HG03175 (cell line): ENCODE measurements around the gene COL15A1.

Source experiments
- ATAC-seq: cut with Tn5 transposase; IDR thresholded peaks from one replicate; pipeline ENCODE4 v1.9.1; 2021; ENCODE audit warnings: mild to moderate bottlenecking, moderate library complexity; ENCODE audit not compliant: unreplicated experiment

The COL15A1 gene

GRCh38 chr9:99030610-99031109, 87.0 kb downstream of the COL15A1 start:
- no peak for ATAC-seq

DNA sequence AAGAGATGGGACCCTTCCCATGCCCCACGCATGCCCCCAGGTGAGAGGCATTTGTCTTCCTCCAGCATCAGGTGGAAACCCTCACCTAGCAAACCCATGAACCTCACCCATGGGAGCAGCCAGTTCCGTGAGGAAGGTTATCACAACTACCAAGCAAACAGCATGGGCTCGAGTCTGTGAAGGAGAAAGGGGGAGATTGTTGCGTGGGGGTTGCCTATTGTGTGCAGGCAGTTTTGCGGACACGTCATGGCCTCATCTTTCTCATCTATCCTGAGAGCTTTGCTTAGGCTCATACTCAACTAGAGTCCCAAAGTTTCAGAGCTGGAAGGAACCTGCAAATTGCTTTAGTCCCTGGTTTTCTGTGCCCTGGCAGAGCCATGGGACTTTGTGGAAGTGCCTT, 87.6 kb downstream of the COL15A1 start:
- no peak for ATAC-seq

- ATAC-seq: no peak
Observed at GRCh38 chr9:99031994-99032393, 88.3 kb downstream of the COL15A1 start.

- peak; percentile 42 for ATAC-seq
Observed at GRCh38 chr9:99034149-99034548, 90.4 kb downstream of the COL15A1 start.

DNA sequence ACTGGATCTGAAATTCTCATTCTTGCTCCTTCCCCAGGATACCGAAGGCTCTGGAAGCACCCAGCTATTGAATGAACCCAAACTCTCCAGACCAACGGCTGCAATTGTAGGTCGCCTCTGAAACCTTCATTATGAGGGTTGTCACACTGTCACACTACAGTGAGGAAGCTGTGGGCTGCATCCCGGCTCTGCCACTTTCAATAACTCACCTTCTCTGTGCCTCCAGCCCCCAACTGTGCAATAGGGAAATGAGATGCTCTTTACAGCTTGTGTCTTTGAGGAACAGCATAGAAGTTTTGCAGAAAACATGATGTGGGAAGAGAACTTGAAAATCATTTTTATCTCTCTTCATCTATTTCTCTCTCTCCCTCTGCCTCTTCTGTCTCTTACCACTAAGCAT, 91.6 kb downstream of the COL15A1 start:
- no peak for ATAC-seq

GRCh38 chr9:99037769-99038483, 94.2 kb downstream of the COL15A1 start:
- ATAC-seq: no peak

DNA sequence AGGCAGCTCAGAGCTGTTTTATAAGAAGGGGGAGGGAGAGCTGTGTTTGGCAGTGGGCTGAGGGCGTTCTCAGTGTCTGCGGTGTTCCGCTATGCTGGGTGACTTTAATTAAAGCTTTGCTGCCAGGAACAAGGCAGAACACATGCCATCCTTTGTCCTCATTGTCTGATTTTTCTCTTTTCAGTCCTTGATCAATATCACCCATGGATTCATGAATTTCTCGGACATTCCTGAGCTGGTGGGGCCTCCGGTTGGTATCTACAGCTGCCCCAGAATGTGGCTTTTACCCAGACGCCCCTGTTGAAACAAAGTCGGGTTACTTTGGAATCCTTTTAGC, 94.7 kb downstream of the COL15A1 start:
- no peak for ATAC-seq

DNA sequence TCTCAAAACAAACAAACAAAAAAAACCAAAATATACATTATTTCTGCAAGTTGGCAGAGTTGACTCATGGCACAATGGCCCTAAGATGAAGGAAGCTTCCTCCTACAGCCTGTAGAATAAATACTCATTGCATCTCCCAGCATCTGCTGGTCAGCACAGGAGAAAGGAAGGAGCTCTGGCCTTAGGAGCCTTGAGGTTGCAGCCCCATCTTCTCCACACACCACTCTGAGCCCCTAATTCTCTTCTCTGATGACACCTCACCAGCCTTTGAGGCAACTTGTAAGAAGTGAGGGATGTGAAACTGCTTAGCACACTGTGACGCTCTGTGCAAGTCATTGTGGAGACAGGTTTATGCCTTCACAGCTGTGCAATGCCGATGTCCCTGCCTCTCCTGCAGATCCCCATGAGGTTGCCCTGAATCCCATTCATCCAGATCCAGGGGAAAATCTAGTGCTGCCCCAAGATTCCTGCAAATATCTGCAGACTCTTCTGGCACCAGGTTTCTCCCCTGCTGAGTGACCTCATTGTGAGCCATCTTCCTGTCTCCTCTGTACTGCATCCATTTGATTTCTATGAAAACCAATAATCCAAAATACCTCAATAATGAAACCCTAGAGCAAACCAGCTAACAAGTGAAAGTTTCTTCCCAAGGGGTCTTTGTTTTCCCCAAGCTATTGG, 95.9 kb downstream of the COL15A1 start:
- ATAC-seq: peak; percentile 73

DNA sequence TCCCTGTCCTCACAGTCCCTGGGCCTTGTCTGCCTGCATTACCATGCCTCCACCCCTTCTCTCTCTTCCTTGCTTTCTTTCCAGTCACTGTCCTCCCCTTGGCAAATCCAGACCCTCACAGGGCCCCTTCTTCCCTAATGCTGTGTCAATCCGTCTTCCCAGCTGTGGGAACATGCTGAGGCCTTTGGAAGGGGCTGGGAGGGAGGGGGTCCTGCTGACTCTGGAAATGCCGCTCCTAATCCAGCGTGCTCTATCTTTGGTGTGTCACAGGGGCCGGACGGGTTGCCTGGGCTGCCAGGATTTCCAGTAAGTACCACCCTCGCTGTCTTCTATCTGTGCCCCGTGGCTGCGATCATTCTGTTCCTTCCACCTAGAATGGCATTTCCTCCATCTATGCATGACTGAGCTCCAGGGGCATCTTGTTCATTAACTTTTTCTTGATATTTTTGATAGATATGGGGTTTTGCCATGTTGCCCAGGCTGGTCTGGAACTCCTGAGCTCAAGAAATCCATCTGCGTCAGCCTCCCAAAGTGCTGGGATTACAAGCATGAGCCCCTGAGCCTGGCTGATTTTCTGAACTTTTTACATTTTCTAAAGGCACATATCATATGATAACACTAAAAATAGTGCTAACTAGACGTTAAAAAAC, 96.7 kb downstream of the COL15A1 start:
- ATAC-seq: no peak

GRCh38 chr9:99040911-99041582, 97.3 kb downstream of the COL15A1 start:
- ATAC-seq: no peak

- no peak for ATAC-seq
Observed at GRCh38 chr9:99041618-99042017, 97.9 kb downstream of the COL15A1 start.

GRCh38 chr9:99042620-99043019, 98.9 kb downstream of the COL15A1 start:
- no peak for ATAC-seq

DNA sequence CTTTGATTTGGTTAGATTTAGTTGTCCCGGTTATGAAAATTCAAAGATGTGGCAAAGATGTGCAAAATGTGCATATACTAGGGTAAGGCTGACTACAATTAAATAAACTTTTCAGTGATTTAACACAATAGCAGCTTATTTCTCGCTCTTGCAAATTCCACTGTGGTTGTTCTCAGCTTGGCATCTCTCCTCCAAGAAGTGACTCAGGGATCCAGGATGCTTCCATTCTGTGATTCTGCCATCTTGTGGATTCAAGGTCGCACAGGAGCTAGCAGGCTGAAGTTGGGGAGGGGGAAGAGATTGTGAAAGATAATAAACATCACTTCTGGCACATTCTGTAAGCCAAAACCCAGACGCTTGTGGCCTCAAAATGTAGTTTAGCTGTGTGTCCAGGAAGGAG, 101.1 kb downstream of the COL15A1 start:
- ATAC-seq: no peak

- ATAC-seq: no peak
Observed at GRCh38 chr9:99046068-99046467, 102.4 kb downstream of the COL15A1 start.

DNA sequence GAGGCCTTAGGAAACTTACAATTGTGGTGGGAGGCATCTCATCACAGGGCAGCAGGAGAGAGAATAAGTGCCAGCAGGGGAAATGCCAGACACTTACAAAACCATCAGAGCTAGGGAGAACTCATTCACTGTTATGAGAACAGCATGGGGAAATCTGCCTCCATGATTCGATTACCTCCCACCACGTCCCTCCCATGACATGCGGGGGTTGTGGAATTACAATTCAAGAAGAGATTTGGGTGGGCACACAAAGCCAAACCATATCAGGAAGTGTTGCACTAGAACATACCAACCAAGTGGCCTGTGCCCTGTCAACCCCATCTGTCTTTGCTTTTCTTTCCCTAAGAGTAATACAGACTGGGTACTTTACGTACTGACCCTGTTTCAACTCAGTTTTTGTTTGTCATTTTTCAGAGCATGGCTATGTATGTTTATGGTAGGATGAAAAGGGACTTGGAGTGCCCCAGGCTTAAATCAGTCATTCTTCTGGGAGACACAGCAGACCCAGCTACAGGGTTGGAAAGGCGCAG, 102.9 kb downstream of the COL15A1 start:
- no peak for ATAC-seq

DNA sequence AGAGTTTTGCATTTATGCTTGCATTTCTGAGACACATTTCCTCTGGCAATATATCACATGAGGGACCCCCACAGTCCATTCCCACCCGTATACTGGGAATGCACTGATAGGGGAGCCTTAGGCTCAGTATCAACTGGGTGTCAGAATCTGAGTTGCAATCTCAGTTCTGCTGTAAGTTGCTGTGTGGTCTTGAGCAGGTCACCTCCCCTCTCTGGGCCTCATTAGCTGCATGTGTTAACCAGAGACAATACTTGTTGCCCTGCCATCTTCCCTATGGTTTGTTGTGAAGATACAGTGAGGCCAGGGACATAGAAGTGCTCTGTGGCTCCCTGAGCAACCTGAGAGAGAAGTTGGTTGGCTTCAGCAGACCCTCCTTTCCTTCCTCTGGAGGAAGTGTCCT, 105.5 kb downstream of the COL15A1 start:
- no peak for ATAC-seq

- ATAC-seq: no peak
Observed at GRCh38 chr9:99049641-99050040, 105.9 kb downstream of the COL15A1 start.

DNA sequence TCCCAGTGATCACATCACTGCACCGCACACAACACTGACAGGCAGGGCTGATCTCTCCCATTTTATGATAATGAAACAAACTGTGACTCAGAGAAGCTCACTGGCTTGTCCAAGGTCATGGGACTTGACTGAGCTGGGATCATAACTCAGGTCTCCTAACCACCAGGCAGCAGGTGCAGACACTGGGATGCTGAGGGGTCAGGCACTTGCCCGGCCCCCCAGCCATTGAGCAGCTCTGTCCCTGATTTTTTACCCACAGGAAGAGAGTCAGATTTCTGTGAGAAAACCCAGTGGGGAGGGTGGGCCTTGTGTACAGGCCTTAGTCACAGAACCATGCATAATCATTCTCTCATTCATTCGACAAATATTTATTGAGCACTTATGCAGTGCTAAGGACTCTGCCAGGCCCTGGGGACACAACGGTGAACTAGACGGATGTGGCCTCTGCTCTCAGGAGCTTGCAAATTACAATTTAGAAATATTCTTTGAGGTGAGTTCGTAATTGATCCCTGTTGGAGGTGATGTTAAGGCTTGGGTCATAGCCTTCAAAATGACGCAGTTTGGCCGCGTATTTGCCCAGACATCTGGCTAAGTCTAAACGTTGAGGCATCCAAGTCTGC, 106.7 kb downstream of the COL15A1 start:
- no peak for ATAC-seq

DNA sequence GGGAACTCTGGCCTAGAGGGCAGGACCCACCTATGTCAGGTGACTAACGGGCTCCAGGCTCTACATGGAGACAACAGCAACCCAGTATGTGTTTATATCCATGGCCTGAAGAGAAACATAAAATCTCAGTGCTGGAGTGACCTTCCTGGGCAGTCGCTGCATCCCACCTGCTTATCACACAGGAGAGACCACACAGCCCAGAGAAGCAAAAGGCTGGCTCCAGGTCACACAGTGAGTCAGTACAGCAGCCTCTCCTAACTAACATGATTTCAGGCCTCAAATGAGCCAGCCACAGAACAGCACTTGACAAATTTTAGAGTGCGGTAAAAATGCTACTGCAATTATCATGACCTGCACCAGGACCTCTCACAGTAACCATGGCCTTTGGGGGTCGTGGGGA, 107.2 kb downstream of the COL15A1 start:
- no peak for ATAC-seq

GRCh38 chr9:99051406-99051805, 107.7 kb downstream of the COL15A1 start:
- no peak for ATAC-seq

DNA sequence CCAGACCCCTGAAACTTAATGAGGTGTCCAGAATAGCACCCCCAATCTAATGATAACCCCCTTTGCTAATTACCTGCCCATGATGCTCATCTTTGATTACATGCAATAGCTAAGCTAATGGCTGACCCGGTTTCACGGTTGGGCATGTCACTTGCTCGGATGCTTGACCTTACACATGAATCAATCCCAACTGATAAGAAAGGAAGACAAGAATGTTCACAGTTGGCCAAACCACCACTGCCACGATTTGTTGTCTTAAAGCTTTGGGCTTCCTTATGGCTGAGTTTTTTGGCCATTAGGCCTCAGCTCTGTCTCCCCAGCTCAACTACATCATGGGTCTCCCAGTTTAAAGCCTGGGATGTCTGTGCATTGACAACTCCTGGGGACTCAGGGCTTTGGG, 108.1 kb downstream of the COL15A1 start:
- ATAC-seq: no peak
